ENCODE data around the gene APCDD1L.

Gene APCDD1L

GRCh38 chr20:58486207-58486606 lies 29.0 kb downstream of the APCDD1L start:
- no peaks in the 10 kb centered on the region for H3K36me3 ChIP-seq (ENCODE audit: low read length)
- peak overlapping the region; percentile 14 for H3K4me3 ChIP-seq (ENCODE audit: insufficient read depth, low read length, poor library complexity, severe bottlenecking)
- no peak overlapping the region for H3K27ac ChIP-seq (ENCODE audit: low read depth, low read length)
- H3K9ac ChIP-seq (ENCODE audit: low read length), result no peak overlapping the region
- peaks cover 11% of the 10 kb centered on the region; the same call in 1 of the 2 replicates for H3K9me3 ChIP-seq (ENCODE audit: insufficient read depth, low read length)
- no peak overlapping the region for H3K4me2 ChIP-seq (ENCODE audit: low read depth, low read length, poor library complexity, severe bottlenecking)
- H3F3A ChIP-seq (ENCODE audit: insufficient read depth), result no peaks in the 10 kb centered on the region
- no peaks in the 10 kb centered on the region for H3K9me2 ChIP-seq (replicated peaks; ENCODE audit: insufficient read depth, low read length)
- H2AFZ ChIP-seq (ENCODE audit: low read depth, low read length, severe bottlenecking), result no peak overlapping the region
- H4K20me1 ChIP-seq (ENCODE audit: low read depth, low read length), result no peaks in the 10 kb centered on the region
- no peaks in the 10 kb centered on the region for H3K27me3 ChIP-seq (ENCODE audit: low read length)
- no peaks in the 10 kb centered on the region for H3K79me2 ChIP-seq (ENCODE audit: insufficient read depth, low read length)
- TF ChIP-seq EZH2phosphoT487 (conservative IDR thresholded peaks at IDR 0.05; ENCODE audit: low read length), result no peak
- TF ChIP-seq, protein P1, sequence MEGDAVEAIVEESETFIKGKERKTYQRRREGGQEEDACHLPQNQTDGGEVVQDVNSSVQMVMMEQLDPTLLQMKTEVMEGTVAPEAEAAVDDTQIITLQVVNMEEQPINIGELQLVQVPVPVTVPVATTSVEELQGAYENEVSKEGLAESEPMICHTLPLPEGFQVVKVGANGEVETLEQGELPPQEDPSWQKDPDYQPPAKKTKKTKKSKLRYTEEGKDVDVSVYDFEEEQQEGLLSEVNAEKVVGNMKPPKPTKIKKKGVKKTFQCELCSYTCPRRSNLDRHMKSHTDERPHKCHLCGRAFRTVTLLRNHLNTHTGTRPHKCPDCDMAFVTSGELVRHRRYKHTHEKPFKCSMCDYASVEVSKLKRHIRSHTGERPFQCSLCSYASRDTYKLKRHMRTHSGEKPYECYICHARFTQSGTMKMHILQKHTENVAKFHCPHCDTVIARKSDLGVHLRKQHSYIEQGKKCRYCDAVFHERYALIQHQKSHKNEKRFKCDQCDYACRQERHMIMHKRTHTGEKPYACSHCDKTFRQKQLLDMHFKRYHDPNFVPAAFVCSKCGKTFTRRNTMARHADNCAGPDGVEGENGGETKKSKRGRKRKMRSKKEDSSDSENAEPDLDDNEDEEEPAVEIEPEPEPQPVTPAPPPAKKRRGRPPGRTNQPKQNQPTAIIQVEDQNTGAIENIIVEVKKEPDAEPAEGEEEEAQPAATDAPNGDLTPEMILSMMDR (IDR thresholded peaks at IDR 0.05; ENCODE audit: insufficient read depth, low read length, poor library complexity, severe bottlenecking), result no peak

GRCh38 chr20:58485393-58485792 lies 29.8 kb downstream of the APCDD1L start:
- Histone ChIP-seq H2AFZ (ENCODE audit: low read depth, low read length, severe bottlenecking) (no peak overlapping the region), H3K27ac (ENCODE audit: low read depth, low read length) (no peak overlapping the region), H3K4me3 (ENCODE audit: insufficient read depth, low read length, poor library complexity, severe bottlenecking) (no peak overlapping the region), H3K9me3 (ENCODE audit: insufficient read depth, low read length) (peaks cover 11% of the 10 kb centered on the region; the same call in 1 of the 2 replicates), H3K9ac (ENCODE audit: low read length) (no peak overlapping the region), H3K9me2 (replicated peaks; ENCODE audit: insufficient read depth, low read length) (no peaks in the 10 kb centered on the region), H4K20me1 (ENCODE audit: low read depth, low read length) (no peaks in the 10 kb centered on the region), H3K27me3 (ENCODE audit: low read length) (no peaks in the 10 kb centered on the region), H3F3A (ENCODE audit: insufficient read depth) (no peaks in the 10 kb centered on the region), H3K36me3 (ENCODE audit: low read length) (no peaks in the 10 kb centered on the region), H3K79me2 (ENCODE audit: insufficient read depth, low read length) (no peaks in the 10 kb centered on the region), H3K4me2 (ENCODE audit: low read depth, low read length, poor library complexity, severe bottlenecking) (no peak overlapping the region)
- TF ChIP-seq EZH2phosphoT487 (conservative IDR thresholded peaks at IDR 0.05; ENCODE audit: low read length), result no peak
- TF ChIP-seq, protein P1 (IDR thresholded peaks at IDR 0.05; ENCODE audit: insufficient read depth, low read length, poor library complexity, severe bottlenecking), result no peak

DNA sequence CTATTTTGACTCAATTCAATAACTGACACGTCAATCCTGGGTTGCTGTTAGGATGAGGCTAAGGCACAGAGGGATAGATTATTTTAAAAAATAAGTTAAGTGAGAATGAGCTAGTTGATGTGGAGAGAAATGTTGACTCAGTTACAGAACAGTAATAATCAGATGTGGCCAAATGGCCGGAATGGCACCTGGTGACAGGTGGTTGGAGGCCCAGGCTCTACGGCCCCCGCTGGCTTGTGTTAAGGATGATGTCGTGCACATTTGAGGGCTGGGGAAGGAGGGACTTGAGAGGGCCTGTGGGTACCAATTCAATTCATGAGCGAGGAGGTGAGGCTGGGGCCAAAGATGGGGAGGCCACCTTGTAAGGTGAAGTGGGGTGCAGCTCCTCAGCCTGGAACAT lies 31.7 kb downstream of the APCDD1L start:
- Histone ChIP-seq H3F3A (ENCODE audit: insufficient read depth) (no peaks in the 10 kb centered on the region), H3K27ac (ENCODE audit: low read depth, low read length) (no peak overlapping the region), H3K9me3 (ENCODE audit: insufficient read depth, low read length) (peaks cover 11% of the 10 kb centered on the region; the same call in 1 of the 2 replicates), H4K20me1 (ENCODE audit: low read depth, low read length) (no peaks in the 10 kb centered on the region), H2AFZ (ENCODE audit: low read depth, low read length, severe bottlenecking) (no peak overlapping the region), H3K79me2 (ENCODE audit: insufficient read depth, low read length) (no peaks in the 10 kb centered on the region), H3K36me3 (ENCODE audit: low read length) (no peaks in the 10 kb centered on the region), H3K4me3 (ENCODE audit: insufficient read depth, low read length, poor library complexity, severe bottlenecking) (no peak overlapping the region), H3K27me3 (ENCODE audit: low read length) (no peaks in the 10 kb centered on the region), H3K4me2 (ENCODE audit: low read depth, low read length, poor library complexity, severe bottlenecking) (no peak overlapping the region), H3K9ac (ENCODE audit: low read length) (no peak overlapping the region), H3K9me2 (replicated peaks; ENCODE audit: insufficient read depth, low read length) (no peaks in the 10 kb centered on the region)
- TF ChIP-seq EZH2phosphoT487 (conservative IDR thresholded peaks at IDR 0.05; ENCODE audit: low read length), result no peak
- TF ChIP-seq, protein P1 (IDR thresholded peaks at IDR 0.05; ENCODE audit: insufficient read depth, low read length, poor library complexity, severe bottlenecking), result no peak
